MM.1S (cell line): ENCODE measurements around the gene TEX14.
A peak's percentile ranks its signal among the peaks of the same experiment; 100 is the strongest.

Source experiments
- CTCF ChIP-seq: fragments of 300-600 bp; sonication (generic); IDR thresholded peaks from 2 replicates; pipeline ENCODE4 v1.5.1; 2016; ENCODE audit warnings: antibody characterized with exemption, low read length, mixed read lengths
- EZH2 ChIP-seq: fragments of 300-600 bp; sonication (generic); optimal IDR thresholded peaks from 2 replicates; pipeline ENCODE3; 2017; ENCODE audit warnings: low read depth, mild to moderate bottlenecking, antibody characterized with exemption, low read length, mixed read lengths
- EZH2phosphoT487 ChIP-seq: fragments of 300-600 bp; sonication (generic); IDR thresholded peaks from 2 replicates; pipeline ENCODE4 v1.6.1; 2018; ENCODE audit warnings: antibody characterized with exemption, low read length

DNA sequence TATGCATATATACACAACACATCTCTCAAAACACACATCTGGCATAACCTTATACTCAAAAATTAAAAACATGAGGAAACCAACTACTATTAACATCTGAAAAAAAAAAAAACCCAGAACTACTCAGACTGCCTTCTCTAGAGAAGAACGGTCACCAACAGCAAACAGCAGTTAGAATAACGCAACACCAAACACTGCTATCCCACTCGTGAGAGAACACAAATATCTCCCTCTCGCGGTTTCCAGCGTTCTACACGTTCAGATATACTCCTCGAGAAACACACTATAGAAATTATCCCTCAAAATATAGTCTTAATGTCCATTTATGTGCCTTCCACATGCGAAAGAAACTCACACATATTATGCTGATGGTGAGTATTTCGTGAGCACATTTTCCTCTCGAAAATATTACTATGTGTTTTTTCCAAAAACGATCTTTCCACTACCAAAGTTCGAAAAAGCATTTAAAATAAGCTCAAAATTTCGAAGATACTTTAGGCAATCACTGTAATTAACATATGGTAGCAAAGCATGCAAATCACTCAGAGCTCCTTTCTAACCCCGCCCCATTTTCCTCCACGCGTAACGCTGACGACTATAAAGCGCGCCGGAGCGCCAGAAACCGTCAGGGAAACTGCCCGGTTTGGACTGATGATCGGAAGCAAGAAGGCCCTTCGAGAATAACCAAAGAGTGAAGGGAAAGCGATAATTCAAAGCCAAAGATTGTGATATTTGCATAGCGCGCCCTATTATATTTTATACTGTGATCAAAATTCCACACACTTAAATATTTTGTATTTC lies 60.1 kb downstream of the TEX14 start:
- TF ChIP-seq CTCF (peak; percentile 30), EZH2 (no peak), EZH2phosphoT487 (no peak)
